Lower leg skin (tissue), 3 donors: ENCODE measurements around the gene MSANTD1.

Source experiments
- CTCF ChIP-seq, 3 donors: fragments of 450-650 bp; IDR thresholded peaks; one replicate each; pipeline ENCODE4 v1.5.1; 2016; ENCODE audit warnings: antibody characterized with exemption in 3 of 3, mild to moderate bottlenecking in 3 of 3, moderate library complexity in 2 of 3
- POLR2A ChIP-seq, 2 donors: fragments of 450-650 bp; IDR thresholded peaks; one replicate each; pipeline ENCODE4 v1.6.1; 2016 to 2017; ENCODE audit warnings: antibody characterized with exemption in 2 of 2, mild to moderate bottlenecking in 1 of 2, moderate library complexity in 1 of 2

- no peak for TF ChIP-seq CTCF (IDR thresholded peaks at IDR 0.05)
- no peak for TF ChIP-seq POLR2A (IDR thresholded peaks at IDR 0.05)
These were observed 19.0 kb upstream of the MSANTD1 start for GRCh38 chr4:3229964-3230363.
